ENCODE results near the gene KIRREL1. TPM values are rescaled to one million over a fixed set of nuclear protein-coding genes. Genes with fewer than 3 reads are reported as not detected.

Gene KIRREL1
- total RNA-seq, 1 experiment from 2014 or later = 145 TPM

DNA sequence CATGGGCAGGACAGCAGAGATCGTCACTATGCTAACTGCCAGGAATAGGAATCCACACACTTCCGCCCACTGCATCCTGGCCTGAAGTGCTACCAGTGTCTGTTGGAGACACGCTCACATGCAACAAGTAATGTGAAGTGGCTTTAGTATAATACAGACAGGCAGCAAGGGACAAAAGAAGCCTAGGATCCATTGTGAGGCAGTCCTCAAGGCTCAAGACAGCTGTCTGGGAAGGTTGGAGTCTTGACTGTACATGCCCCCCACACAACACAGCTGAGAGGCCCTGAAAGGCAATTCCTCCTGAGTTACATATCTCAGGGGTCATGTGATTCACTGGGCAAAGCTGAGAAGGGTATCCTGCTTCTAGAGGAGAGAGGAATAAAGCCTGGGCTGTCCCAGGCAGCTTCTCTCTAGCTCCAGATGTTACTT, 147.3 kb downstream of the KIRREL1 start:
- POLR2A ChIA-PET = no interaction called here
- in situ Hi-C loops (cut with HindIII; ENCODE audit: low pct_unique_long_range_greater_than_20kb, low sequenced_read_pairs) = no loop called here
- H3K27ac ChIP-seq (ENCODE audit: low read length) = no peak overlapping the region
- no peaks in the 10 kb centered on the region; the same call in 1 of the 2 replicates for H3K27me3 ChIP-seq (ENCODE audit: control insufficient read depth, insufficient read depth, low read length)
- ATAC-seq (no peak), DNase-seq (ENCODE audit: low read depth, low spot score) (no peak)
- TF ChIP-seq TCF7L2 (IDR thresholded peaks at IDR 0.05; ENCODE audit: low read depth, low read length) (no peak), SIN3A (IDR thresholded peaks at IDR 0.05; ENCODE audit: borderline replicate concordance, insufficient read depth, low read depth, low read length) (no peak), POLR2AphosphoS5 (IDR thresholded peaks at IDR 0.05; ENCODE audit: low read depth, low read length) (no peak)
- TF ChIP-seq, protein P1, sequence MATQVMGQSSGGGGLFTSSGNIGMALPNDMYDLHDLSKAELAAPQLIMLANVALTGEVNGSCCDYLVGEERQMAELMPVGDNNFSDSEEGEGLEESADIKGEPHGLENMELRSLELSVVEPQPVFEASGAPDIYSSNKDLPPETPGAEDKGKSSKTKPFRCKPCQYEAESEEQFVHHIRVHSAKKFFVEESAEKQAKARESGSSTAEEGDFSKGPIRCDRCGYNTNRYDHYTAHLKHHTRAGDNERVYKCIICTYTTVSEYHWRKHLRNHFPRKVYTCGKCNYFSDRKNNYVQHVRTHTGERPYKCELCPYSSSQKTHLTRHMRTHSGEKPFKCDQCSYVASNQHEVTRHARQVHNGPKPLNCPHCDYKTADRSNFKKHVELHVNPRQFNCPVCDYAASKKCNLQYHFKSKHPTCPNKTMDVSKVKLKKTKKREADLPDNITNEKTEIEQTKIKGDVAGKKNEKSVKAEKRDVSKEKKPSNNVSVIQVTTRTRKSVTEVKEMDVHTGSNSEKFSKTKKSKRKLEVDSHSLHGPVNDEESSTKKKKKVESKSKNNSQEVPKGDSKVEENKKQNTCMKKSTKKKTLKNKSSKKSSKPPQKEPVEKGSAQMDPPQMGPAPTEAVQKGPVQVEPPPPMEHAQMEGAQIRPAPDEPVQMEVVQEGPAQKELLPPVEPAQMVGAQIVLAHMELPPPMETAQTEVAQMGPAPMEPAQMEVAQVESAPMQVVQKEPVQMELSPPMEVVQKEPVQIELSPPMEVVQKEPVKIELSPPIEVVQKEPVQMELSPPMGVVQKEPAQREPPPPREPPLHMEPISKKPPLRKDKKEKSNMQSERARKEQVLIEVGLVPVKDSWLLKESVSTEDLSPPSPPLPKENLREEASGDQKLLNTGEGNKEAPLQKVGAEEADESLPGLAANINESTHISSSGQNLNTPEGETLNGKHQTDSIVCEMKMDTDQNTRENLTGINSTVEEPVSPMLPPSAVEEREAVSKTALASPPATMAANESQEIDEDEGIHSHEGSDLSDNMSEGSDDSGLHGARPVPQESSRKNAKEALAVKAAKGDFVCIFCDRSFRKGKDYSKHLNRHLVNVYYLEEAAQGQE (IDR thresholded peaks at IDR 0.05; ENCODE audit: insufficient read depth in 1 of 2, low read depth in 2 of 2, low read length in 1 of 2) = no peak
- TF ChIP-seq, protein P2, sequence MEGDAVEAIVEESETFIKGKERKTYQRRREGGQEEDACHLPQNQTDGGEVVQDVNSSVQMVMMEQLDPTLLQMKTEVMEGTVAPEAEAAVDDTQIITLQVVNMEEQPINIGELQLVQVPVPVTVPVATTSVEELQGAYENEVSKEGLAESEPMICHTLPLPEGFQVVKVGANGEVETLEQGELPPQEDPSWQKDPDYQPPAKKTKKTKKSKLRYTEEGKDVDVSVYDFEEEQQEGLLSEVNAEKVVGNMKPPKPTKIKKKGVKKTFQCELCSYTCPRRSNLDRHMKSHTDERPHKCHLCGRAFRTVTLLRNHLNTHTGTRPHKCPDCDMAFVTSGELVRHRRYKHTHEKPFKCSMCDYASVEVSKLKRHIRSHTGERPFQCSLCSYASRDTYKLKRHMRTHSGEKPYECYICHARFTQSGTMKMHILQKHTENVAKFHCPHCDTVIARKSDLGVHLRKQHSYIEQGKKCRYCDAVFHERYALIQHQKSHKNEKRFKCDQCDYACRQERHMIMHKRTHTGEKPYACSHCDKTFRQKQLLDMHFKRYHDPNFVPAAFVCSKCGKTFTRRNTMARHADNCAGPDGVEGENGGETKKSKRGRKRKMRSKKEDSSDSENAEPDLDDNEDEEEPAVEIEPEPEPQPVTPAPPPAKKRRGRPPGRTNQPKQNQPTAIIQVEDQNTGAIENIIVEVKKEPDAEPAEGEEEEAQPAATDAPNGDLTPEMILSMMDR (IDR thresholded peaks at IDR 0.05) = no peak
- H3K36me3 ChIP-seq (ENCODE audit: control insufficient read depth, insufficient read depth, low read length) = no peaks in the 10 kb centered on the region
- intact Hi-C loops (cut with micrococcal nuclease; ENCODE audit: unreplicated experiment) = no loop called here
- no peaks in the 10 kb centered on the region for H3K4me1 ChIP-seq (ENCODE audit: control insufficient read depth, insufficient read depth, low read length)
- no peaks in the 10 kb centered on the region for H3K9me3 ChIP-seq (ENCODE audit: control insufficient read depth, insufficient read depth, low read depth, low read length)
- no TSS peak for BruUV-seq (replicated peaks)
- CTCF ChIA-PET = no interaction called here
- no peak overlapping the region for H3K4me3 ChIP-seq (ENCODE audit: low read depth in 2 of 2, low read length in 2 of 2)

DNA sequence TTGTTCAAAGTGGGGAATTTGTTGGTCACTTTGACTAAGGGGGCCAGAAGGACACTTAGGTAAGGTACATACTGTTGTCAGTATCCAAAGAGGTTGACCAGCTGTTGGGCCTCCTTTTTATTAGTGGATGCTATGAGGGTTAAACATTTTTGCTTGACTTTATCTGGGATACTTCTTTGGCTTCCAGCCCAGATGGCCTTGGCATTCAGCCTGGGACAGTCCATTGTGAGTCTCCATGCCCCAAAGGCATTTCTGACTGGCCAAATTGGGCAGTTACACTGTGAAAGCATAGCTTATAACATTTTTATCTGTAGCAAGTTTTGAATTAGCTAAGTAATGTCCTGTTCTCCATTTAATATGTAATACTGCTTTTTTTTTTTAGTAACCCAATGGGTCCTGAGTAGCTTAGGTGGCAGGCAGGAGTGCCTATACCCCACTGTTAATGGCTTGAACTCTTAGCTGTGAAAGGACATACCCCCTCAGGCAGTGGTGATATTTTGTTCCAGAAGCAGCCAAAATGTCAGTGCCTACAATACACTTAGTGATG, 151.8 kb downstream of the KIRREL1 start:
- Histone ChIP-seq H3K9me3 (ENCODE audit: control insufficient read depth, insufficient read depth, low read depth, low read length) (no peaks in the 10 kb centered on the region), H3K4me3 (ENCODE audit: low read depth in 2 of 2, low read length in 2 of 2) (no peak overlapping the region), H3K36me3 (ENCODE audit: control insufficient read depth, insufficient read depth, low read length) (no peaks in the 10 kb centered on the region), H3K27ac (ENCODE audit: low read length) (no peak overlapping the region), H3K27me3 (ENCODE audit: control insufficient read depth, insufficient read depth, low read length) (no peaks in the 10 kb centered on the region), H3K4me1 (ENCODE audit: control insufficient read depth, insufficient read depth, low read length) (no peaks in the 10 kb centered on the region)
- no peak for TF ChIP-seq SIN3A (IDR thresholded peaks at IDR 0.05; ENCODE audit: borderline replicate concordance, insufficient read depth, low read depth, low read length)
- TF ChIP-seq, protein P2 (IDR thresholded peaks at IDR 0.05) = no peak
- TF ChIP-seq TCF7L2 (IDR thresholded peaks at IDR 0.05; ENCODE audit: low read depth, low read length) = no peak
- TF ChIP-seq, protein P1 (IDR thresholded peaks at IDR 0.05; ENCODE audit: insufficient read depth in 1 of 2, low read depth in 2 of 2, low read length in 1 of 2) = no peak
- TF ChIP-seq POLR2AphosphoS5 (IDR thresholded peaks at IDR 0.05; ENCODE audit: low read depth, low read length) = no peak
- in situ Hi-C loops (cut with HindIII; ENCODE audit: low pct_unique_long_range_greater_than_20kb, low sequenced_read_pairs) (no loop called here), intact Hi-C loops (cut with micrococcal nuclease; ENCODE audit: unreplicated experiment) (no loop called here)
- ATAC-seq (no peak), DNase-seq (ENCODE audit: low read depth, low spot score) (no peak)
- ChIA-PET POLR2A (no interaction called here), CTCF (interaction anchor here (0.6 kb wide), 1 partner anchor 953 kb away, joined by 3 read pairs; no protein-coding TSS in a partner anchor)
- no TSS peak for BruUV-seq (replicated peaks)

Measured in Panc1 (cell line).